Neutrophil (primary cell): ENCODE data around the gene GULP1.

ENCODE experiments used
- H3K27ac ChIP-seq: fragments of 200-600 bp; sonication (generic); 2 replicates; pipeline ENCODE4 v1.5.1; 2016; ENCODE audit warnings: mild to moderate bottlenecking, moderate library complexity
- H3K27me3 ChIP-seq: fragments of 200-600 bp; sonication (generic); 2 replicates; pipeline ENCODE4 v1.6.0; 2016; ENCODE audit warnings: mild to moderate bottlenecking
- H3K36me3 ChIP-seq: fragments of 200-600 bp; sonication (generic); 2 replicates; pipeline ENCODE4 v1.5.1; 2017
- H3K4me1 ChIP-seq, 2 experiments: fragments of 200-600 bp in 1 of 2; sonication (generic) in 1 of 2; 1 replicate in 1 of 2; 2 replicates in 1 of 2; pipeline versions ENCODE4 v1.5.1 to v1.6.1; 2013 to 2016; ENCODE audit warnings: low read depth in 1 of 2, low read length in 1 of 2, mild to moderate bottlenecking in 1 of 2, moderate library complexity in 1 of 2; ENCODE audit not compliant: control insufficient read depth in 1 of 2, insufficient read depth in 1 of 2
- H3K4me3 ChIP-seq, 2 experiments: fragments of 200-600 bp in 1 of 2; sonication (generic) in 1 of 2; 1 replicate in 1 of 2; 2 replicates in 1 of 2; pipeline ENCODE4 v1.5.1; 2013 to 2016; ENCODE audit warnings: low read depth in 1 of 2, low read length in 1 of 2, mild to moderate bottlenecking in 1 of 2, moderate library complexity in 1 of 2
- H3K9me3 ChIP-seq: fragments of 200-600 bp; sonication (generic); 2 replicates; pipeline ENCODE4 v1.5.1; 2016
- TF ChIP-seq, protein P1 (sequence below): fragments of 200-600 bp; sonication (generic); IDR thresholded peaks from 2 replicates; pipeline ENCODE4 v1.5.1; 2016; ENCODE audit warnings: antibody characterized with exemption

Gene GULP1

DNA sequence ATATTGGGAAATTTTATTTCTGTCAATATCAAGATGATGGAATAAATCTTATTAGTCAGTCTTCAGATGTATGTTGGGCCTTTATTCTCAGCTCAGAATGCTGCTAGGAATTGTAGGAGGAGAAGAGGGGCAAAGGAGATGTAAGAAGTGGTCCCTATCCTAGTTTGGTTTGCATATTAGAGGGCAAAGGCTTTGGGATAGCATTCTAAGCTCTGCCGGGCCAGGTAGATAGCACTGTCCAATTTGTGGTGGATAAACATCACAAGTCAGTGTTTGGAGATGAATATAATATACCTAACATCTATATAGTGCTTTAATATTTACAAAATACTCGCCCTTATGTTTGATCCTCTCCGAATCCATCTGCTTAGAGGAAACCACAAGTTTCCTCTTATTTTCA is 149.2 kb downstream of the GULP1 start:
- H3K27me3 ChIP-seq: no peaks in the 10 kb centered on the region
- no peaks in the 10 kb centered on the region for H3K9me3 ChIP-seq
- H3K4me1 ChIP-seq: no peaks in the 10 kb centered on the region
- no peaks in the 10 kb centered on the region for H3K36me3 ChIP-seq
- TF ChIP-seq, protein P1, sequence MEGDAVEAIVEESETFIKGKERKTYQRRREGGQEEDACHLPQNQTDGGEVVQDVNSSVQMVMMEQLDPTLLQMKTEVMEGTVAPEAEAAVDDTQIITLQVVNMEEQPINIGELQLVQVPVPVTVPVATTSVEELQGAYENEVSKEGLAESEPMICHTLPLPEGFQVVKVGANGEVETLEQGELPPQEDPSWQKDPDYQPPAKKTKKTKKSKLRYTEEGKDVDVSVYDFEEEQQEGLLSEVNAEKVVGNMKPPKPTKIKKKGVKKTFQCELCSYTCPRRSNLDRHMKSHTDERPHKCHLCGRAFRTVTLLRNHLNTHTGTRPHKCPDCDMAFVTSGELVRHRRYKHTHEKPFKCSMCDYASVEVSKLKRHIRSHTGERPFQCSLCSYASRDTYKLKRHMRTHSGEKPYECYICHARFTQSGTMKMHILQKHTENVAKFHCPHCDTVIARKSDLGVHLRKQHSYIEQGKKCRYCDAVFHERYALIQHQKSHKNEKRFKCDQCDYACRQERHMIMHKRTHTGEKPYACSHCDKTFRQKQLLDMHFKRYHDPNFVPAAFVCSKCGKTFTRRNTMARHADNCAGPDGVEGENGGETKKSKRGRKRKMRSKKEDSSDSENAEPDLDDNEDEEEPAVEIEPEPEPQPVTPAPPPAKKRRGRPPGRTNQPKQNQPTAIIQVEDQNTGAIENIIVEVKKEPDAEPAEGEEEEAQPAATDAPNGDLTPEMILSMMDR: no peak
- H3K4me3 ChIP-seq: no peak overlapping the region
- H3K27ac ChIP-seq: no peak overlapping the region

DNA sequence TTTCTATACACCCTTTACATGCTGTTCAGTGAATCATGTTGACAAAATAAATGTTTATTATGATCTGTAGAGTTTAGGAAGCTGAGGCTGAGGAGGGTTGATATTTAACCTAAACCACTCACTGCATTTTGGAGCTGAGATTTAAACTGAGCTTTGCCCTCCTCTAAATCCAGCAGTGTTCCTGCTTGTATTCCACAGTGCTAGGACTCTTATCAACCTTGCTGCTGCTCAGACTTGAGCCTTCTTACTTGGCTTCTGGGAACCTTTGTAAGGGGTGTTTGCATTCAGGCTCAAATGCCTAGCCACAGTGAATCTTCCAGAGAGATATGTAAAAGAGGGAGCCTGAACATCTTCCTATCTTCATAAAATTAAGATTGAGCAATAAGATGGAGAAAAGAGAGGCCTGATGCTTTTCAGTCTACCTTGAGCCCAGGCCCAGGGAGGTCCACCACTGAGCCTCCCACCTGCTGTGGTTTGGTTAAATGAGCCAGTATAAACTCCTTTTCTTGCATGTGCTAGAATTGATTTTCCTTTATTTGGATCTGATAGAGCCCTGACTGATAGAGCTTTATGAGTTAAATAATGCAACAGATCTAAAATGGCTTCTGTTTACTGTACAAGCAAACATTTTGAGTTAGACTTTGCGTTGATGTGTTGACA is 149.7 kb downstream of the GULP1 start:
- H3K4me3 ChIP-seq: no peak overlapping the region
- no peaks in the 10 kb centered on the region for H3K27me3 ChIP-seq
- TF ChIP-seq, protein P1: no peak
- no peak overlapping the region for H3K27ac ChIP-seq
- no peaks in the 10 kb centered on the region for H3K4me1 ChIP-seq
- no peaks in the 10 kb centered on the region for H3K36me3 ChIP-seq
- no peaks in the 10 kb centered on the region for H3K9me3 ChIP-seq

DNA sequence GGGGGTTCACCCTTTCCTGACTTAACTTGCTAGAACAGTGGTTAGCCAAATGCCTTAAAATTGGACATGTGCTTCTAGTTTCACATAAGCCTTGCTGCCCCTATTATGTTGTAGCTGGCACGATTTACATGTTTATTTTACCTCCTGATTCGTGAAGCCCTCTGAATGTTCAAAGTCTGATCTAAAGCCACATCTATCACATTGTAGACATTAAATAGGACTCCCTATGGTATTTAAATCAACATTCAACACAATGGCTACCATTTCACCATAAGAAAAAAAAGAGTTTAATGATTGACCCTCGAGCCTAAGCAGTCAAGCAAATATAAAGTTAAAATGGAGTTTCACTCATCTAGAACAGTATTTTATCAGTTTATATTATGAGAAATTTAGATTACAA is 151.5 kb downstream of the GULP1 start:
- Histone ChIP-seq H3K27ac (no peak overlapping the region), H3K36me3 (no peaks in the 10 kb centered on the region), H3K9me3 (no peaks in the 10 kb centered on the region), H3K27me3 (no peaks in the 10 kb centered on the region), H3K4me3 (no peak overlapping the region), H3K4me1 (no peaks in the 10 kb centered on the region)
- TF ChIP-seq, protein P1: no peak

DNA sequence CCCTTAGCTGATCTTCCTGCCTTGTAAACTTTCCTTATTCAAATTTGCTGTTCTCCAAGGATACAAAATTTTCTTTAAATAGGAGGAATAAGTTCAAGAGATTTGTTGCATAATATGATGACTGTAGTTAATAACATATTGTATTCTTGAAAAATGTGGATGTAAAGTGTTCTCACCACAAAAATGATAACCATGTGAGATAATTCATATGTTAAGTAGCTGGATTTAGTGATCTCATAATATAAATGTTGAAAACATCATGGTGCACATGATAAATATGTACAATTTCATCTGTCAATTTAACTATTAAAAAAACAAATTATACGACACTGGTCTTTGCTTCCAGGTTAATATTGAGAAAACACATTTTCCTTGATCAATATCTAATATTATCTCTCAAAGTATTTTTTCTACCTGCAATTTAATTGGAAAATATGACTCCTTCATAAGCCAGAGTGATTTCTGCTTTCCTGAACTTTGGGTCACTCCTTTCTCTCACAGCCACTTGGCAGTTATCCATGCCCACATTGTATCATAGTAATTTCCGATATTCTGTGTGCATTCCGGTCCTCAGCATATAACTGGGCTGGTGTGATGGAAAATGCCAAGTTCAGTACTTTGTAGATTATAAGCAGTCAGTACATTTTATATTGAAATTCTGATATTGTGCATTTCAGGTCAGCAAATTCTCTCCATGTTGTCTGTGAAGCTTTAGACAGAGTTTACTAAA is 152.6 kb downstream of the GULP1 start:
- no peak overlapping the region for H3K4me3 ChIP-seq
- no peaks in the 10 kb centered on the region for H3K36me3 ChIP-seq
- no peaks in the 10 kb centered on the region for H3K27me3 ChIP-seq
- TF ChIP-seq, protein P1: no peak
- no peak overlapping the region for H3K27ac ChIP-seq
- no peaks in the 10 kb centered on the region for H3K4me1 ChIP-seq
- no peaks in the 10 kb centered on the region for H3K9me3 ChIP-seq

DNA sequence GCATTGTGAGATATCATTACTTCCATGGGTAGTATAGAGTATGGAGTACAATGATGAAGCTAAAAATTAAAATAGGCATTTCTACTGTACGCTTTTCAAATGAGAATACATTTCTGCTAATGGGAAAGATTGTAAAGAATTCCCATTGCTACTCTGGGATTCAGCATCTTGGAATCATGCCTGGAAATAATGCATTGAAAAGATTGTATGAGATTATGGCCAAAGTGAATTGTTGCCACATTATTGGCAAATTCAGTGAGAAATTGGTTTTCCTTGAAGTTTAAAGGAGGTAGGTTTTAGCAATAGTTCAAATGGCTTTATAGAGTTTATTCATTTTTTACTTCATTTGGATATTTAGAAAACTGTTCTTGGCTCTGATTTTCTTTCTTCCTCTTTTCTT is 157.9 kb downstream of the GULP1 start:
- TF ChIP-seq, protein P1: no peak
- no peak overlapping the region for H3K27ac ChIP-seq
- no peaks in the 10 kb centered on the region for H3K27me3 ChIP-seq
- H3K9me3 ChIP-seq: no peaks in the 10 kb centered on the region
- no peak overlapping the region for H3K4me3 ChIP-seq
- no peaks in the 10 kb centered on the region for H3K4me1 ChIP-seq
- no peaks in the 10 kb centered on the region for H3K36me3 ChIP-seq
